ENCODE data around the gene AP2B1.

AP2B1 gene

GRCh38 chr17:35730400-35731005 lies 143.4 kb downstream of the AP2B1 start:
- no peak for DNase-seq (ENCODE audit: low read depth in 2 of 2)

DNA sequence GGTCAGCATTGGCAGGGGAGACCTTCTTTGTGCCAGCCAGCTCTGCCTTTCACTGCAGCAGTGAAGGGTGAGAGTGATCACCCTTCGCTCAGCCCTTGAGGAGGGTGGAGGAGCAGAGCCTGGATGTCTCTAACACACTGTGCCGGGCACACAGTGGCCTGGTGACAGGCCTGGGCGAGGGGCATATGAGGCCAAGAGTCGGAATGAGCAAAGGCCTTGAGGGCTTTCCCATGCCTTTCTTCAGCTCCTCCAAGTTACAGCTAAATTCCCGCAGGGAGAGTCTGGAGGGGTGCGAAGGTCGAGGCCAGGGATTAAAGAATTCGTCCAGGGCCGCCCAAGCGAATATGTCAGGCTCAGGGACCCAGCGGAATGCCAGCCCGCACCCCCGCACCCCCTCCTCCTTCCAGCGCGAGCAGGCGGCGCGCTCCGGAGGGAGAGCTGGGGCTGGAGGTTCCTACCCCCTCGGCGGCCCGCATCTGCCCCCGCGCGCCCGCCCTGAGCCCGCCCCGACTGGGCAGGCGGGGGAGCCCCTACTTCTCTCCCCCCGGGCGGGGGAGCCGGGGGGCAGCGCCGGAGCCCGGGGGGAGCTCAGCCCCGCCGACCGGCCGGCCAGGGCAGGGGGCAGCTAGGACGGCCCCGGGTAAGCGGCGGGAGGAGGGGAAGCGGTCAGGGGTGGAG lies 144.3 kb downstream of the AP2B1 start, which contains the start of gene RASL10B:
Gene RASL10B, plus strand, starts transcription at position 401 of the 678 bp plus-strand sequence. CDS start 3,546 bp downstream, outside the sequence.
- peak; percentile 12 to 31 for DNase-seq (ENCODE audit: low read depth in 2 of 2)

DNA sequence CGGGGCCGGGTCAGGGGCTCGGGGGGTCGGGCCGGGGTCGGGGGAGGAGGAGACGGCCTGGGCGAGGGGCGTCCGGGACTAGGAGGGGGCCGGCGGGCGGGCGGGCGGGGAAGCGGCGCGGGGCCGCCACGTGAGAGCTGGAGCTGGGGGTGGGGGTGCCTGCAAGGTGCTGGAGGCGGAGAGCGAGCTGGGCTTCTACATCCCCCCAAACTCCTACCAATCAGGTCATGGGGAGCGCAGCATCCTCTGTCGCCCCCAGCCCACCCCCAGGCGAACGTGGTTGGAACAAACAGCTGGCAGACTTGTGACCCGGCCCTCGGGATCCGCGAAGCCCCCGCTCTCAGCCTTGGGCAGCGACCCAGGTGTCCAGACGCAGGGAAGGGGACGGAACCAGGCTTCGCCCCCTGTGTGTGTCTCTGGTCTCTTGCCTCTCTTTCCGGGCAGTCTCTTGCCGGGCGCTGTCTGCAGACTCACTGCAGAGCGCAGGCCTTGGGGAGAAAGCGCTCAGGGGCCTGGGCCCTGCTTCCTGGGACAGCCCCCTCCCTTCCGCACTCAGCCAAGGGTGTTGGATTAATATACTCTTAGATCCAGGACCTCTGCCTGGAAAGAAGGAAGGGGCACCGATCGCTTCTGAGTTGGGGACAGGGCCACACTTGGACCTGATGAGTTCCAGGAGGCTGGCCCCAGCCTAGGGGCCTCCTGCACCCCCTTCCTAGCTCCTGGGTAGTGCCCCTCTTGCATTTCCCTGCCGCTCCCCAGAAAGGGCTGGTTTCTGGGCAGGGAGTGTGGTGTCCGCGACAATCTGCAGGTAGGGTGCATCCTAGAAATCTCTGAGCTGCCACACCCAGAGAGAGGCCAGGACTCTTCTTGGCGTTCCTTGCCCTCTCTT lies 145.0 kb downstream of the AP2B1 start:
- DNase-seq (ENCODE audit: low read depth in 2 of 2), result no peak

GRCh38 chr17:35732806-35733136 lies 145.6 kb downstream of the AP2B1 start:
- DNase-seq (ENCODE audit: low read depth in 2 of 2), result no peak

GRCh38 chr17:35733366-35733765 lies 146.2 kb downstream of the AP2B1 start:
- no peak for DNase-seq (ENCODE audit: low read depth in 2 of 2)

- no peak for DNase-seq (ENCODE audit: low read depth in 2 of 2)
These were observed 147.3 kb downstream of the AP2B1 start for GRCh38 chr17:35734396-35734795.

DNA sequence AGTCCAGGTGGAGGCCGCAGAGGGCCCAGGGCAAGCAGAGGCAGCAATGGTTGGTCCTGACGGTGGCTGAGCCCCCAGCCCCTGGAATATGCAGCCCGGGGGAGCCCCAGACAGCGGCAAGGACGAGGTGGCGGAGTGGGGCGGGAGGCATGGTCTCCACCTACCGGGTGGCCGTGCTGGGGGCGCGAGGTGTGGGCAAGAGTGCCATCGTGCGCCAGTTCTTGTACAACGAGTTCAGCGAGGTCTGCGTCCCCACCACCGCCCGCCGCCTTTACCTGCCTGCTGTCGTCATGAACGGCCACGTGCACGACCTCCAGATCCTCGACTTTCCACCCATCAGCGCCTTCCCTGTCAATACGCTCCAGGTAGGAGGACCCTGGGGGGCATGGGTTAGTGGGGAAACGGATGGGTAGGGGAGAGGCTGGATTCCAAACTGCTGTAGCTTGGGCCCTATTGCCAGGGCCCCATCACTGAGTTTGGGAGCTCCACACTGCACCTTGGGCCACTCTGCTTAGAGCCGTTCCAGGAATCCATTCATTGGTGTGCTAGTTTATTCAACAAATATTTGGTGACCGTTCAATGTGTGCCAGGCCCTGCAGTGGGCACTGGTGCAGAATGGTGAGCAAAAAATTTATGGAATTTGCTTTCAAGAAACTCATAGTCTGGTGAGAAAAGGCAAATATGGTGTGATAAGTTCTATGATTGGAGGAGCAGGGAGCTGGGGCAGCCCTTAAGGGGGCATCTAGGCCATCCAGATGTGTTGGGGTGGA lies 148.1 kb downstream of the AP2B1 start:
- no peak for DNase-seq (ENCODE audit: low read depth in 2 of 2)

DNA sequence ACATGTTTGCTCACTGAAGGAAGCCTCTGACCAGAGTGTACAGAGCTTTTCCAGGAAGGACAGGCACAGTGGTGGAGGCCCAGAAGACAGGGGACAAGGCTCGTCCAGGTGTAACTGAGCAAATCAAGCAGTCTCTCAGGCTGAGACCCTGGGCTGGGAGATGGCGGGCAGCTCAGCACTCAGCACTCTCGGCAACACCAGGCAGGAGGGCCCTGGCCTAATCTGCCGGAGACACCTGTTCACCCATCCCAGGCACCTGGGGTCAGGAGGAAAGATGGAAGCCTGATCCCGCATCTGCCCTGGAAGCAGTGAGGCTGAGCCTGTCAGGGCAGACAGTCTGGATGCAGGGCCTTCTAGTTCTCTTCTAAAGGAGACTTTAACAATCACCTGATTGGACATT lies 149.1 kb downstream of the AP2B1 start:
- no peak for DNase-seq (ENCODE audit: low read depth in 2 of 2)

DNA sequence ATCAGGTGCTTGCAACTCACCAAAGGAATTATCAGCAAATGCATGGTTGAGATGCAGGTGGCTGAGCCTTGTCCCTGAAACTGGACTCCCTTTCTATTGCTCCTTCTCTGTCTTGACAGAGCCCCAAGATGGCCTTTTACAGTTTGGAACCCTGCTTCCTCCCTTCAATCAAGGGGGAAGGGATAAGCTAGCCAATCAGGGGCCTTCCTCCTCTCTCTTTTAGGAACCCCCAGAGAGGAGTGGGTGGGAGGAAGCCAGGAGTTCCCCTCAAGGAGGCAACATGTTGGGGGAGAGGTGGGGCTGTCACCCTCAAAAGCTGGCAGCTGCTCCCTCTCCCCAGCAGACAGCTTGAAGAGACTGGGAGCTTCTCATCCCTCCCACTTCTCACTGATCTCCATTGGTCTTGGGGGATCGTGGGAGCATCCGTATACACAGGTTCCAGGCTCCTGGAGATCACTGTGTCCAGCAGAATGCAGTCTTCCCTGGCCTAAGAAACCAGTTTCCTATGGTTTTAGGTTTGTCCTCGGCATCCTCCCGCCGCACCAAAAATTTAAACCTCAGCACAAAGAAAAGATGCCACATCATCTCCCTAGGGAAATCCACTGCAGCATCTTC lies 151.5 kb downstream of the AP2B1 start:
- no peak for DNase-seq (ENCODE audit: low read depth in 2 of 2)

- no peak for DNase-seq (ENCODE audit: low read depth in 2 of 2)
These were observed 153.1 kb downstream of the AP2B1 start for GRCh38 chr17:35740216-35740615.

- DNase-seq (ENCODE audit: low read depth in 2 of 2), result no peak
These were observed 154.1 kb downstream of the AP2B1 start for GRCh38 chr17:35740997-35741931.

- DNase-seq (ENCODE audit: low read depth in 2 of 2), result no peak
These were observed 155.4 kb downstream of the AP2B1 start for GRCh38 chr17:35742496-35742895.

DNA sequence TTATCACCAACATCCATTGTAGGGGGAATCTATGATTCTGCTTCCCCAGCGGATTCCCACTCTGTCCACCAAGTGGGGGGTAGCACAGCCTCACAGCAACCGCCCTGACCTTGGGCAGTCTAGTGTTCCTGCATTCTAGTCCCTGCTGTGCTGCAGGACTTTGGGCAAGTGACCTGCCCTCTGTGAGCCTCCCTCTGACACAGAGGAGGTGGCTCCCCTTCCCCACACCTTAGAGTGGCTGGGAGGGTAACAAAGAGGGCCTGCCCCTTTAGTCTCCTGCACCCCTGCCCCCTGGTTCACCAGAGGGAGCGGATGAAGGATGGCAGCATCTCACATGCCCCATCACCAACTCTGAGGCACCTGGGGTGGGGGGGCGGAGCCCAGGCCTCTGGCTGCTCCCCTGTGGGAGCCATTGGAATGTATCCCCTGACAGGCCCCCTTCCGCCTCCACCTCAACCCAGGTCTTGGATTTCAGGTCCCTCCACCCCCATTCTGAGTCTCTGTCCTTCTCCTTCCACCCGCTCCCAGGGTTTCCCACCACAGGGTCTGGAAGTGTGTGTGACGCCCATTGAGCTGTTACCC lies 155.9 kb downstream of the AP2B1 start:
- DNase-seq (ENCODE audit: low read depth in 2 of 2), result no peak

- DNase-seq (ENCODE audit: low read depth in 2 of 2), result no peak
These were observed 156.7 kb downstream of the AP2B1 start for GRCh38 chr17:35743626-35744328.

GRCh38 chr17:35744830-35745229 lies 157.7 kb downstream of the AP2B1 start:
- DNase-seq (ENCODE audit: low read depth in 2 of 2), result no peak

GRCh38 chr17:35745246-35745645 lies 158.1 kb downstream of the AP2B1 start:
- DNase-seq (ENCODE audit: low read depth in 2 of 2), result no peak

- no peak for DNase-seq (ENCODE audit: low read depth in 2 of 2)
These were observed 158.7 kb downstream of the AP2B1 start for GRCh38 chr17:35745749-35746320.

- DNase-seq (ENCODE audit: low read depth in 2 of 2), result peak; percentile 50 to 53
These were observed 160.5 kb downstream of the AP2B1 start for GRCh38 chr17:35747540-35748017.

DNA sequence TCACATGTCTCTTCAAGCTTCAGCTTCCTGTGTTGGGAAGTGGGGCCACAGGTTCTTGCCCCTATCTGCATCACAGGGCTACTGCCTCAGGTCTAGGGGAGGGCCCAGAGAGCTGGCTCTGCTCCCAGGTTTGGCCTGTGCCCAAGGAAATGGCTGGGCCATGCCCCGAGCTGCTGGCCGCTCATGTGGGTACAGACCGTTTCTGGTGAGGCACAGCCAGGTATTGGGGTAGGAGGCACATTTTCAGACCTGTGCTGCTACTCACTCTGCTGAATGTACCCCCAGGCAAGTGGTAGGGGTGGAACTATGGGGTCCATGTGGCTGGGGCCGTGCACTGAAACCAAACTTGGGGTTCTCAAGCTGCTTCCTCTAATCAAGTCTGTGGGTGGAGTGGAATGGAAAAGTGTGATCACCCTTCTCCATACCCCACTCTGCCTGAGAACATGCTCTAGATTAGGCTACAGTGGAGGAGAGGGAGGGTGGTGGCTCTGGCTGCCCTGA lies 161.3 kb downstream of the AP2B1 start:
- no peak for DNase-seq (ENCODE audit: low read depth in 2 of 2)
